GM21619 (cell line): ENCODE measurements around the gene KLK4.
"Not testable (repeated sequence)": the region's sequence is repeated elsewhere in the genome, so short reads cannot be mapped to it uniquely, and the experiment has no call there.

Experiments used
- ATAC-seq: cut with Tn5 transposase; IDR thresholded peaks from one replicate; pipeline ENCODE4 v1.9.1; 2021; ENCODE audit not compliant: unreplicated experiment

The KLK4 gene

DNA sequence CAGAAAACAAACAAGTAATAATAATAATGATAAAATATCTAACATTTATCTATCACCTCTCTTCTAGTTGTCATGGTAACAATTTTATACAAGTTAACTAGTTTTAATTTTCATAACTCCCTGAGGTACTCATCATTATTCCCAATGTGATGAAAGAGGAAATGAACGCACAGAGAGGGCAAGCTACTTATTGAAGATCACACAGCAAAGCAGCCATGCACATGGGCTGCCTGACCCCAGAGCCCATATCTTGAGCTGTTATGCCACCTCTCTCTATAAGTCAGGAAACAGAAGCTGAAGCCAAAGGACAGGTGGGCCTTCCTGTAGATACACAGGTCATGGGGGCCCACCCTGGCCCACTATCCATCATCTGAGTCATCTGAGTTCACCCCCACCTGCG lies 4.9 kb upstream of the KLK4 start:
- no peak for ATAC-seq

DNA sequence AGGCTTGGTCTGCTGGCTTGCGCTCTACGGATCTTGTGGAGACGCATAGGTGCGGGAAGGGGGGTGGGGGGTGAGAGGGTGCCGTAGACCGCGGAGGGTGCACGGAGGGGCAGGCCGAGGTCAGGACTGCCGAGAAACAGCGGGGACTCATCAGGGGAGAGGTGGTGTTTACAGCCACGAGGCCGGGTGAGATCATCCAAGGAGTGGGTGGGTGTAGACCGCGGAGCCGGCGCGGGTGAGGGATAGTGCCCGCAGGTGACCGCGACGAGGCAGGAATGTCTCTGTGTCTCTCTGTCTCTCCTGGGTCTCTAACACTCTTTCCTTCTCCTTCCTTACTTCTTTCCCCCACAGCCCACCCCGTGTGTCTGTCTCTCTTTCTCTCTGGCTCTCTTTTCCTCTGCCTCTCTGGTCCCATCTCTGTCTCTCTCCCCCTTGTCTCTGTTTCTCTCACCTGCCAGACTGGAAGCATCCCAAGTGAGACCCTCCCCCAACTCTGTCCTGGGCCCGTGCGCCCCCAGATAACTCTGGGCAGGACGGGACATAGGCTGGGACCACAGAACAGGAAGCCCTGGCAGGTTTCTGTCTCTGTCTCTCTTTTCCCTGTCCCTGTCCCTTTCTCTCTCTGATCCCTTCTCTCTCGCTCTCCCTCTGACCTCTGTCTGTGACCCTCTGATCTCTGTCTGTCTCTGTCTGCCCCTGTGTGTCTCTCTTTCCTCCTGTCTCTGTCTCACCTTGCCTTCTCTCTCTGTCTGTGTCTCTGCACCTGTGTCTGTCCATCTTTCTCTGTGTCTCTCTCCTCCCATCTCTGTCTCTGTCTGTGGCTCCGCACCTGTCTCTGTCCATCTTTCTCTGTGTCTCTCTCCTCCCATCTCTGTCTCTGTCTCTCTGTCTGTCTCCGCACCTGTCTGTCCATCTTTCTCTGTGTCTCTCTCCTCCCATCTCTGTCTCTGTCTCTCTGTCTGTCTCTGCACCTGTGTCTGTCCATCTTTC lies 1.8 kb upstream of the KLK4 start:
- no peak for ATAC-seq

DNA sequence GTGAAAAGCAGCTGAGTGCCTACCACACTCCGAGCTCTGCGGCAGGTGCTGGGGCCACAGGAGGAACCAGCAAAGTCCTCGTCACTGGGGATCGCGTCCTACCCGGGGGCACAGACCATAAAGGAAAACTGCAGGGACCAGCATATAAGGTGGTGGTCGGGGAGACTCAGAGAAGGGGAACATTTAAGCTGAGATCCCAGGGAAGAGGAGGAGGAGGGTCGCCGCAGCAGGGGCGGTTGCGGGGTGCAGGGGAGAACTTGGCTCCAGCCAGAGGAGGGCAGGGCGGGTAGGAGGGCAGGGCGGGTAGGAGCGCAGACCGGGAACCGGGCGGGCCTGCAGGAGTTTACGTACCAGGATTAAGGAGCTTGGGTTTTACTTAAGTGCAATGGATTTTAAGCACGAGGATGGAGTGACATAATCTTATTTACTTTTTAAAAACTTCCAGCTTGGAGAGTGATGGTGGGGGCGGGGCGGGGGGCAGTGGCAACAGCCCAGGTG lies 956 bp upstream of the KLK4 start:
- ATAC-seq = no peak

DNA sequence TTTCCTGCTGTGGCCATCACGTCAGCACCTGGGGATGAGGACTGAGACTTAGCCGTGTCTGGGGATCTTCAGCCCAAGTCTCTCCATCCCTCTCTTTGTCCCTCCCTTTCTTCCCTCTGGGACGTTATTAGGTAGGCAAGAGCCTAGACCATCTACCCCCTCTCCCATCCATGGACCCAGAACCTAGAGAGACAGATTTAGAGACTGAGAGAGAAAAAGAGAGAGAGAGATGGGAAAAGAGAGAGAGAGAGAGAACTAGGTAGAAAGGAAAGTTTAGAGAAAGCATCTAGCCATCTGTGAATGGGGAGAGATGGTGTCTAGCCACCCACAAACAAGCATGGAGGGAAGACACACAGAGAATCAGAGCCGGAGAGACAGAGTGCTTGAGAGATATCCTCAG lies 473 bp downstream of the KLK4 start:
- ATAC-seq = no peak

- ATAC-seq = no peak
Measured at GRCh38 chr19:50909240-50910070, 1.7 kb downstream of the KLK4 start.

GRCh38 chr19:50908336-50908735 lies 2.9 kb downstream of the KLK4 start:
- ATAC-seq = no peak

GRCh38 chr19:50906217-50906616 lies 5.0 kb downstream of the KLK4 start:
- no peak for ATAC-seq

- ATAC-seq = no peak
Measured at GRCh38 chr19:50902640-50903039, 8.6 kb downstream of the KLK4 start.

- no peak for ATAC-seq
Measured at GRCh38 chr19:50899569-50899968, 11.6 kb downstream of the KLK4 start.

DNA sequence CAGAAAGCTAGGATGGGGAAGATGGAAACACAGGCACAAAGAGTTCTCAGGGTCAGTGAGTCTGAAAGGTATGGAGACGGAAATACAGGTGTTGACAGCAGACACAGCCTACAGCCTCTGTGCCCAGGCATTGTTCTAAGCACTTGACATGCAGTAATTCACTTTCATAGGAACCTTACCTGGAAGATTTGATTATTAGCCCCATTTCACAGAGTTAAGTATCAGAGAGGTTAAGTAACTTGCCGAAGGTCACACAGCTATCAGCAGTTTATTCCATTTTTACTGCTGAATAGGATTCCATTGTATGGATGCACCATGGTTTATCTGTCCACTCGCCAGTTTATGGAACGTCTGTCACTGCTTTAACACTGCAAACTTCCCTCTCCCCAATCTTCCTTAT lies 13.2 kb downstream of the KLK4 start:
- ATAC-seq = no peak

DNA sequence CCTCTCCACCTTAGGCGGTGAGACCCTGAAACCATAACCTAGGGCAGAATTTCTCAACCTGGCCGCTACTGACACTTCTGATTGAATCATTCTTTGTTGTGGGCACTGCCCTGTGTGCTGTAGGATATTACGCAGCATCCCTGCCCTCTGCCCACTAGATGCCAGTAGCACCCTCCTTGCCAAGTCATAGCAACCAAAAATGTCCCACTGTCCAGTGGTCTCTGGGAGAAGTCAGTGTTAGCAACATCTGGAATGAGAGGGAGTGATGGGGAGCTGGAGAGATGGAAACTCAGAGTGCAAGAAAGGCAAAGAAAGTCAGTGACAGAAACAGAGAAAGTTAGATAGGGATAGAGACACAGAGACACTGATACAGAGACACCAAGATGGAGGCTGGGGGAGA lies 13.6 kb downstream of the KLK4 start:
- ATAC-seq = peak; percentile 6

DNA sequence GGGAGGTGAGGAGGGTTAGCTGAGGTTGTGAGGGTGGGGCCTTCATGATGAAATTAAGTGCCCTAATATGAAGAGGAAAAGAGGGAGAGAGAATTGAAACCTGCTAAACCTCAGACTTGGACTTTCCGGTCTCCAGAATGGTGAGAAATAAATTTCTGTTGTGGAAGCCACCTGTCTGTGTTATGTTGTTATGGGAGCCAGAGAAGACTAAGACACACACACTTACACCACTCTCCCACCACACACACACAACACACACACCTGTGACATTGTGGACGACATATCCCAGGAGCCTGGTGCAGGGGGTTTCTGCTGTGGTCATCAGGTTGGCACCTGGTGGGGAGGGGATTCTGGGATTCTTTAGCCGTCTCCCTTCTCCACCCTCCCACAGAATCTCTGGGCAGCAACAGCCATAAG lies 14.0 kb downstream of the KLK4 start:
- ATAC-seq = peak; percentile 27

DNA sequence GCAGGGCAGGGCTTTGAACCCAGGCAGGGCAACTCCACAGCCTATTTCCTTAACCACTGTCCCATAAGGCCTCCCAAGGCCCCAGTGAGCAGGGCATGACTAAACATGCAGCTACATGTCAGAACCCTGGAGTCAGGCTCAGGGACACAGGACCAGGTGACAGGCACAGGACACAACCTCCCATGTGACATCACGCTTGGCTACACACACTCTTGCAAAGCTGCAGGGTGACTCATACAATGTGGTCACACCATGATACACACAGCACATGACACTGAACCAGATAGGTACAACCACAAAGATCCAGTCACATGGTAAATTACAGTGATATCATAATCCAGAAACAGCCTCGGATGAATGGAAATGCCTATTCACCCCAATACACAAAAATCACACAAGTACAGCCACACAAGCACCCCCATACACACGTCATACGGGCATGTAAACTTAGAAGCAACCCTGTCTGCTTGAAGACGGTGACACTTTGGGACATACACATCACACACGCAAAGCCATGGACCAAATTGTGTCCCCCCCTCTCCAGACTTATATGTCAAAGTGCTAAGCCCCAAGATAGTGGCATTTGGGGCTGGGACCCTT lies 14.5 kb downstream of the KLK4 start:
- peak; percentile 78 for ATAC-seq

GRCh38 chr19:50896089-50896590 lies 15.1 kb downstream of the KLK4 start:
- not testable (repeated sequence) for ATAC-seq

DNA sequence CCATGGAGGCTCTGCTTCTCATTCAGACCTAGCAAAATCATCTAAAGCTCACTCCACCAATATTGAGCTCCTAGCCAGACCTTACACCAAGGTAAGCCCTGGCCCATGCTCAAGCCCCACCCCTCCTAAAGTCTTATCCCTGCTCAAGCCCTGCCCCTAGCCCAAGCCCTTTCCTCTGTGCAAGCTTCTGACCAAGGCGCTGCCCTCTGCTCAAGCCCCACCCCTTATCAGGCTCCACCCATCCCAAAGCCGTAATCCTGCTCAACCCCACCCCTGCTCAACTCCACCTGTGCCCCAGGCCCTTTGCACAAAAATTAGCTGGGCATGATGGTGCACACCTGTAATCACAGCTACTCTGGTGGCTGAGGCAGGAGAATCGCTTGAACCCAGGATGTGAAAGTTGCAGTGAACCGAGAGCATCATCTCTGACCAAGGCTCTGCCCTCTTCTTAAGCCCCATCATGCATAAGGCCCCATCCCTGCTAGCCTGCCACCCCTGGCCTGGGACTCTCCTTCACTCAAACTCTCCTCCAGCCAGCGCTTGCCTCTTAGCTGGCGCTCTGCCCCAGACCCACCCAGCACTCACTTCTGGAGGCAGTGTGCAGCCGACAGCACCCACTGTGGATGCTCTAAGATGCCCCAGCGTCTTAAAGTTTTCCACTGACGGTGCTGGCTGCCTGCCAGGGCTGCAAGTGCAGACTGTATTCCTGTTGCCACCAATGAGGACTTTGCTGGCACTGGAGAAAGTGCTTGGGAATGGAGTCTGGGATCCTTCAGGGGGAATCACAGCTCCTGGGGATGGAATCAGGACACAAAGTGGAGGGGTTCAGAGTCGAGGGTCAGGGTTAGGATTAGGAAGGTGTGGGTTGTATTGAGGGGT lies 16.5 kb downstream of the KLK4 start:
- ATAC-seq = no peak

DNA sequence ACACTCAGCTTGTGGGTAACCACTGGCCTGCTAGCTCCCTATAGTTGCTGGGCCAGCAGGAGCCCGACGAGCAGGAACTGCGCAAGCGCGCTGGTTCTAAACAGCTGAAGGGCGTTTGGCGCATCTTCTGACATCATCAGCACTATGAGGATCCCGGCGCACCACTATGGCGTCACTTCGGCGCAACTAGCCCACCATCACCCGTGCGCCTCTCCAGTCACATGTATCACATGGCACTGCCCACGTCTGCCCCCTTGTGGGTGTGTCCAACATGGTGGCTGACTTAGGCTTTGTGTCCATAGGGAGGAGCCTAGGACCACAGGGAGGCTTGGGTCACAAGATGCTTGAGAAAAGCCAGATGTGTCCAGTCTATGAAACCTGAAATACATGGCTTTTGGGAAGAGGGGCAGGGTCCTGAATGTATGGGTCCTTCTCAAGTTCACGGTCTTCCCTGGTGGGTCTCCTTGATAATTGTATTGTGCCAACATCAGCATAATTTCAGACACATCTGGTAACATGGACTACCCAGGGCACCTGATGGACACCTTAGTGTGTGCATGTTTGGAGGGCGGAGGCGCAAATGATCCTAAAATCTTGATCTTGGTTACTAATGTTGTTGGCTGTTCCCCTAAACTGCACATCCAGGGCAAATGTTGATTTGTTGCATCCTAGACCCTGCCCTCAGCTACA lies 18.0 kb downstream of the KLK4 start:
- ATAC-seq = no peak

DNA sequence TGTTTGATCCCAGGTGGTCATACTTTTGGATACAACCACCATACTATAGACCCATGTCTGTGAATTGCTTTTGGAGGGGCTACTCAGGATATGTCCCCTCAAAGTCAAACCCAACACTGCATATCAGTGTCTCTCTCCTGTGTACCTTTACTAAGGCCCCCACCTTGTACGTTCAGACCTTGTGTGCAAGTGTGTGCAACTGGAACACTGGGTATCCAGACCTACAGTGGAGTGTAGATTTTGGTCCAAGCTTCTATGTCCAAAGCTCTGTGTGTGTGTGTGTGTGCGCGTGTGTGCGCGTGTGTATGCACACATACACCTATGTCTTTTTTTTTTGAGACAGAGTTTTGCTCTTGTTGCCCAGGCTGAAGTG lies 20.0 kb downstream of the KLK4 start:
- no peak for ATAC-seq

DNA sequence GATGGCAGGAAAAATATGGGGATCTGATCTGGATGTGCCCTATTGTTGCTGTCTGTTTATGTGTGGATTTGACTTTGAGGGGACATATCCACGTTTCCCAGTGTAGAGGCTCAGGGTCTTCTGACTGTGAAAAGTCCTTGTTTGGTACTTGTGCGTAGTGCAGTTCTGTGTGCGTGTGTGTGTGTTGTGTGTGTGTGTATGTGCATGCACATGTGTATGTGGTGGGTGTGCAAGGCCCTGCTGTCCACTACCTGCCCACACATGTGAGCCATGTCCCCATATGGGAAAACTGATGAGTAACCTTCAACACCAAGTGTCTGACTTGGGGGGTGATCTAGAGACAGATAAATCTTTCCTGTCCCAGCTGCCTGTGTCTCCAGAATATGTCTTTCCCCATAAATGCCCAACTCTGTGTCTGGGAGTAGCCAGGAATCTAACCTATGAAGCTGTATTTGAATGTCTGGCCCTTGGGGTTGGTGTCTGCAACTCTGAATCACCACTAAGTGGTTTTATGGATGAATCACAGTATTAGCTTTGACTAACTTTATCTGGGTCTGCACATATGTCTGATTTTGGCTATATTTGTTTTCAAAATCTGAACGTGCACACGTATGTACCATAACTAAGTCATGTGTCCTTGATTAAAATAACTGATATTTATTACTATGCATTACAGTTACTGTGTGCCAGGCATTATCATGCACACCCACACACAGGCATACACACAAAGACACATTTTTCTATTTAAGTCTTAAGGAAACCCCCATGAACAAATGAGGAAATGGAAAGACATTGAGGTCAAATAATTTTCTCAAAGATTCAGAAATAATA lies 20.6 kb downstream of the KLK4 start:
- no peak for ATAC-seq

DNA sequence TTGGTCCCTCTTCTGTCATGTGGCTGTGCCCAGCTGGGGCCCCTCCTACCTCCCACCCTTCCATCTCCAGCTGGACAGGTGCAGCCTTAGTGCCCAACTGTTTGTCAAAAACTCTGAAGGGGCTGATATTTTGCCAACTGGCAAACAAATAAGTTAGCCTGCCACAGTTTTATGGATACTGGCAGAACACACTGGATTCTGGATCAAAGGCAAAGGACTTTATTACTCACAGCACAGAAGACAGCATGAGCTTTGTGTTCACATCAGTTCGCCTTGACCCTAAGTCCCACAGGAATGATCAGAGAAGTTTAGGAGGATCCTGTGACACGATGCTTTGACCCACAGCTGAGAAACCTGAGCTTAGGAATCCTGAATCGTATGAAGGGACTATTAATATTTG lies 21.6 kb downstream of the KLK4 start:
- ATAC-seq = no peak
